Hepatocyte (in vitro differentiated cells): ENCODE measurements around the gene OGDHL.

ENCODE experiments used
- EZH2 ChIP-seq: fragments of 200-600 bp; sonication (generic); IDR thresholded peaks from 2 replicates; pipeline ENCODE4 v1.6.1; 2016; ENCODE audit warnings: antibody characterized with exemption, mild to moderate bottlenecking, borderline replicate concordance
- EZH2phosphoT487 ChIP-seq: fragments of 200-600 bp; sonication (generic); IDR thresholded peaks from one replicate; pipeline ENCODE4 v1.6.1; 2018; ENCODE audit warnings: antibody characterized with exemption, mild to moderate bottlenecking, low read depth, moderate library complexity; ENCODE audit not compliant: unreplicated experiment, severe bottlenecking
- TF ChIP-seq, protein P1 (sequence below): fragments of 200-600 bp; sonication (generic); IDR thresholded peaks from 2 replicates; pipeline ENCODE4 v1.5.1; 2016; ENCODE audit warnings: antibody characterized with exemption, mild to moderate bottlenecking; ENCODE audit not compliant: poor library complexity

DNA sequence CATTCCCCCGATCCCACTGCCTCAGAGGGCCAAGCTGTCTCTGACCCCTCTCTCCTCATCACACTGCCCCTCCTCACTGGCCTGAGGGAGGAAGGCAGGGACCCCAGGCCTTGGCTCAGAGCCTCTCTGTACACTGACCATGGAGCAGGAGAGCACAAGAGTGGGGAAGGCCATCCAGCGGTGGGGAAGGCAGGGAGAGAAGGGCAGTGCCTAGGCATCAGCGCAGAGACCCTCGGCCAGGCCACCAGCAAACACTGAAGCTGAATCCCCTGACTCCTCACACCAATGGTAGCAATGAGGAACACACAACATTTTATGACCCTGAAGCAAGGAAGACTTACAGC lies 14.8 kb downstream of the OGDHL start:
- TF ChIP-seq, protein P1, sequence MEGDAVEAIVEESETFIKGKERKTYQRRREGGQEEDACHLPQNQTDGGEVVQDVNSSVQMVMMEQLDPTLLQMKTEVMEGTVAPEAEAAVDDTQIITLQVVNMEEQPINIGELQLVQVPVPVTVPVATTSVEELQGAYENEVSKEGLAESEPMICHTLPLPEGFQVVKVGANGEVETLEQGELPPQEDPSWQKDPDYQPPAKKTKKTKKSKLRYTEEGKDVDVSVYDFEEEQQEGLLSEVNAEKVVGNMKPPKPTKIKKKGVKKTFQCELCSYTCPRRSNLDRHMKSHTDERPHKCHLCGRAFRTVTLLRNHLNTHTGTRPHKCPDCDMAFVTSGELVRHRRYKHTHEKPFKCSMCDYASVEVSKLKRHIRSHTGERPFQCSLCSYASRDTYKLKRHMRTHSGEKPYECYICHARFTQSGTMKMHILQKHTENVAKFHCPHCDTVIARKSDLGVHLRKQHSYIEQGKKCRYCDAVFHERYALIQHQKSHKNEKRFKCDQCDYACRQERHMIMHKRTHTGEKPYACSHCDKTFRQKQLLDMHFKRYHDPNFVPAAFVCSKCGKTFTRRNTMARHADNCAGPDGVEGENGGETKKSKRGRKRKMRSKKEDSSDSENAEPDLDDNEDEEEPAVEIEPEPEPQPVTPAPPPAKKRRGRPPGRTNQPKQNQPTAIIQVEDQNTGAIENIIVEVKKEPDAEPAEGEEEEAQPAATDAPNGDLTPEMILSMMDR, result no peak
- no peak for TF ChIP-seq EZH2
- no peak for TF ChIP-seq EZH2phosphoT487
